ENCODE results near the gene LAIR1. TPM values are rescaled to one million over a fixed set of nuclear protein-coding genes. Genes with fewer than 3 reads are reported as not detected.

Gene LAIR1
- total RNA-seq, 1 experiment from 2014 or later: not detected

GRCh38 chr19:54399189-54399588 is 34.5 kb upstream of the LAIR1 start:
- peak in 1 of 2 experiments; percentile 80 for DNase-seq
- H3K4me3 ChIP-seq: no peak overlapping the region
- no peak overlapping the region for H3K27ac ChIP-seq
- no peak overlapping the region for H3K4me2 ChIP-seq
- H3K4me1 ChIP-seq (replicated peaks; ENCODE audit: insufficient read depth): peaks cover 12% of the 10 kb centered on the region
- intact Hi-C loops (cut with micrococcal nuclease; ENCODE audit: unreplicated experiment): no loop called here
- no peaks in the 10 kb centered on the region for H3K9me2 ChIP-seq (ENCODE audit: insufficient read depth)
- peaks cover 7% of the 10 kb centered on the region; the same call in 1 of the 2 replicates for H3F3A ChIP-seq (ENCODE audit: insufficient read depth, low read depth)
- TF ChIP-seq CTCF (conservative IDR thresholded peaks at IDR 0.05): no peak
- no peak for TF ChIP-seq EZH2 (IDR thresholded peaks at IDR 0.05; ENCODE audit: low read depth)
- H2AFZ ChIP-seq: no peak overlapping the region
- BruUV-seq (replicated peaks): no TSS peak
- 0 out of 2 replicates have a peak, but pooled peaks cover 3% of the 10 kb centered on the region for H3K27me3 ChIP-seq (ENCODE audit: insufficient read depth, low read depth)
- H3K79me2 ChIP-seq (ENCODE audit: low read depth): no peaks in the 10 kb centered on the region
- H3K36me3 ChIP-seq (ENCODE audit: low read depth): no peaks in the 10 kb centered on the region
- ChIA-PET POLR2A (ENCODE audit: unreplicated experiment) (no interaction called here), CTCF (interaction anchor here (0.6 kb wide), 1 partner anchor 56 kb away, joined by 3 read pairs; no protein-coding TSS in a partner anchor)
- H4K20me1 ChIP-seq (ENCODE audit: insufficient read depth): no peaks in the 10 kb centered on the region
- H3K9me3 ChIP-seq (ENCODE audit: insufficient read depth, low read depth): no peaks in the 10 kb centered on the region

GRCh38 chr19:54395685-54396084 is 31.0 kb upstream of the LAIR1 start:
- intact Hi-C loops (cut with micrococcal nuclease; ENCODE audit: unreplicated experiment): no loop called here
- H3K9me3 ChIP-seq (ENCODE audit: insufficient read depth, low read depth): no peaks in the 10 kb centered on the region
- no peaks in the 10 kb centered on the region for H4K20me1 ChIP-seq (ENCODE audit: insufficient read depth)
- TF ChIP-seq CTCF (conservative IDR thresholded peaks at IDR 0.05) (no peak), EZH2 (IDR thresholded peaks at IDR 0.05; ENCODE audit: low read depth) (no peak)
- H3K4me2 ChIP-seq: no peak overlapping the region
- H3K27ac ChIP-seq: no peak overlapping the region
- no peaks in the 10 kb centered on the region for H3K79me2 ChIP-seq (ENCODE audit: low read depth)
- ChIA-PET CTCF (no interaction called here), POLR2A (ENCODE audit: unreplicated experiment) (no interaction called here)
- peaks cover 12% of the 10 kb centered on the region for H3K4me1 ChIP-seq (replicated peaks; ENCODE audit: insufficient read depth)
- H3K36me3 ChIP-seq (ENCODE audit: low read depth): no peaks in the 10 kb centered on the region
- H2AFZ ChIP-seq: no peak overlapping the region
- BruUV-seq (replicated peaks): no TSS peak
- peaks cover 7% of the 10 kb centered on the region; the same call in 1 of the 2 replicates for H3F3A ChIP-seq (ENCODE audit: insufficient read depth, low read depth)
- no peaks in the 10 kb centered on the region for H3K9me2 ChIP-seq (ENCODE audit: insufficient read depth)
- no peak for DNase-seq
- H3K4me3 ChIP-seq: no peak overlapping the region
- H3K27me3 ChIP-seq (ENCODE audit: insufficient read depth, low read depth): peaks cover 13% of the 10 kb centered on the region

- Histone ChIP-seq H3F3A (ENCODE audit: insufficient read depth, low read depth) (no peaks in the 10 kb centered on the region), H3K4me3 (no peak overlapping the region), H2AFZ (no peak overlapping the region), H3K4me1 (replicated peaks; ENCODE audit: insufficient read depth) (no peaks in the 10 kb centered on the region), H3K4me2 (no peak overlapping the region), H3K9me3 (ENCODE audit: insufficient read depth, low read depth) (no peaks in the 10 kb centered on the region), H3K79me2 (ENCODE audit: low read depth) (no peaks in the 10 kb centered on the region), H3K27ac (no peak overlapping the region), H4K20me1 (ENCODE audit: insufficient read depth) (no peaks in the 10 kb centered on the region), H3K9me2 (ENCODE audit: insufficient read depth) (no peaks in the 10 kb centered on the region), H3K36me3 (ENCODE audit: low read depth) (no peaks in the 10 kb centered on the region), H3K27me3 (ENCODE audit: insufficient read depth, low read depth) (peaks cover 35% of the 10 kb centered on the region)
- no peak for DNase-seq
- CTCF ChIA-PET: interaction anchor here (0.7 kb wide), 1 partner anchor 24 kb away, joined by 5 read pairs; no protein-coding TSS in a partner anchor
- TF ChIP-seq CTCF (conservative IDR thresholded peaks at IDR 0.05) (no peak), EZH2 (IDR thresholded peaks at IDR 0.05; ENCODE audit: low read depth) (no peak)
- intact Hi-C loops (cut with micrococcal nuclease; ENCODE audit: unreplicated experiment): loop anchor here (5.0 kb wide), 1 partner anchor 586 kb away; no protein-coding TSS in a partner anchor
- no TSS peak for BruUV-seq (replicated peaks)
- POLR2A ChIA-PET (ENCODE audit: unreplicated experiment): no interaction called here
Measured at GRCh38 chr19:54393381-54393780, 28.6 kb upstream of the LAIR1 start.

Measured in PC-9 (cell line).